ENCODE data around the gene CARD6.

GRCh38 chr5:40796487-40796889, 44.7 kb upstream of the CARD6 start:
- TF ChIP-seq CTCF (IDR thresholded peaks at IDR 0.05 in 8 of 11, conservative IDR thresholded peaks at IDR 0.05 in 3 of 11), result no peak
- TF ChIP-seq POLR2AphosphoS5 (IDR thresholded peaks at IDR 0.05), result no peak

Measured in spleen (tissue), 7 donors.